ENCODE results near the gene RETN.
"Not testable (repeated sequence)": the region's sequence is repeated elsewhere in the genome, so short reads cannot be mapped to it uniquely, and the experiment has no call there.

Gene RETN

DNA sequence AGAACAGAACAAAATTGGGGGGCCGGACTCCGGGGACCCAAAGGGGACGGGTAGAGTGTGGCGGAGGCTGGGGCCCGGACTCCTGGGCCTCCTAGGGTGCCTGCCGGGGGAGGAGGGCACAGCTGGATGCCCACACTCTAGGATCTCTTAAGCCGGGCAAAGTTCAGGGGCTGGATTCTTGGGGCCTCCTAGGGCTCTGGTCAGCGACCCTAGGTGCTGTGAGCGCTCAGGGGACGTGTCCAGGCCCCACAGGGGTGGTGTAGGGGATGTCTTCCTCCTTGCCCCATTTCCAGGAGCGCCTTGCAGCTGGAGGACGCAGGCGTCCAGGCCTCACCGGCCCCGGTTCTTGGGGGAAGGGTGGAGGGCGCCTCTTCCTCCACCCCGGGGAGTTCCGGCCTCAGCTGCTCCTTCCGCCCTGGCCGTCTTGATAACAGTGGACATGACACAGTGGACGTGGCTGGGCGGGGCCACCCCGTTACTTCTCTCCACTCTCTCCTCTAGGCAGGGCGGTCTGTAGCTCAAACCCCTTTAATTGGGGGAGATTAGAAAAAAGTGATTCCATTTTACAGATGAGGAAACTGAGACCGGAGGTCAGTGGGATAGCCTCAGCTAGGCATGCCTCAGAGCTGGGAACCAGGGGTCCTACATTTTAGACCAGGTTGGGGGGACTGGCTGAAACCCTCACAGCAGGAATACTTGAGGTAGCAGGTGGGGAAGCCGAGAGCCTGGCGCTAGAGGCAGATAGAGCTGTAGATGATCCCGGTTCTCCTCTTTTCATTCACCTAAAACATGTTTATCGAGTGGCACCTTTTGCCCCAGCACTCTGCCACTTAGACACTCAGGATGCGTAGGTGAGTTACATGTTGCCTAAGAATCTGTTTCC is 31.2 kb upstream of the RETN start:
- DNase-seq (ENCODE audit: low read depth), result no peak

DNA sequence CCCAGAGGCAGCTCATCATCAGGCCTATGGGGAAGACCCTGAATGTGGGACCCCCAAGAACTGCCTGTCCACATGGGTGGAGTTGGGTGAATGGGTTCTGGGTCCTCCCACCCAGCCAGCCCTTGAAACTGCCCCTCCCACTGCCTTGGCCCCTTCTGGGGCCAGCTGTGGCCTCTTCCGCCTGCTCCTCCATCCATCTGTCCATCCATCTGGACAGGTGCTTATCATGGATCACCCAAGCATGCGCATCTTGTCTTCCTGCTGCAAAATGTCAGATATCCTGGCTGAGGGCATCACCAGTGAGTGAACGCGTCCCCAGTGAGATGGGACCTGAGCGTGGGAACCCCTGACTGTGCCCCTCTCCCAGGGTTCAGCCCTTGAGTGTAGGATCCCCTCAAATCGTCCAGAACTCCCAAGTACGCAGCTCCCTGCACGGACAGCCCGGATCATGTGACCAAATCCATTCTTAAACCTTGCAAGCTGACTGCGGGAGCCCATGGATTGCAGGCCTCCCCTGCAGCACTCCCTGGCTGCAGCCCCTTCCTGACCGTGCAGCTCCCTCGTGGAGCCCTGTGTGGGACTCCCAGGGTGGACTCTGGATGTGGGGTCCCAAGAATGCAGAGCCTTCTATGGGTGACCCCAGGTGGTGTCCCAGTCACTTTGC is 29.9 kb upstream of the RETN start:
- no peak for DNase-seq (ENCODE audit: low read depth)

DNA sequence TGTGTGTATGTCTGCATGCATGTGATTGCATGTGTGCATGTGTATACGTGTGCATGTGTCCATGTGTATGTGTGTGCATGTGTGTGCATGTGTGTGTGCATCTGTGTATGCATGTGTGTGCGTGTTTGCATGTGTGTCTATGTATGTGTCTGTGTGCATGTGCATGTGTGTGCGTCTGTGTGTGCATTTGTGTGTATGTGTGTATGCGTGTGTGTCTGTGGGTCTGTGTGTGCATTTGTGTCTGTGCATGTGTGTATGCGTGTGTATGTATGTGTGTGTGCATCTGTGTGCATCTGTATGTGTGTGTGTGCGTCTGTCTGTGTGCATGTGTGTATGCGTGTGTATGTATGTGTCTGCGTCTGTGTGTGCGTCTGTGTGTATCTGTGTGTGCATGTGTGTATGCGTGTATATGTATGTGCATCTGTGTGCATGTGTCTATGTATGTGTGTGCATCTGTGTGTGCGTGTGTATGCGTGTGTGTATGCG is 28.9 kb upstream of the RETN start:
- DNase-seq (ENCODE audit: low read depth), result no peak

DNA sequence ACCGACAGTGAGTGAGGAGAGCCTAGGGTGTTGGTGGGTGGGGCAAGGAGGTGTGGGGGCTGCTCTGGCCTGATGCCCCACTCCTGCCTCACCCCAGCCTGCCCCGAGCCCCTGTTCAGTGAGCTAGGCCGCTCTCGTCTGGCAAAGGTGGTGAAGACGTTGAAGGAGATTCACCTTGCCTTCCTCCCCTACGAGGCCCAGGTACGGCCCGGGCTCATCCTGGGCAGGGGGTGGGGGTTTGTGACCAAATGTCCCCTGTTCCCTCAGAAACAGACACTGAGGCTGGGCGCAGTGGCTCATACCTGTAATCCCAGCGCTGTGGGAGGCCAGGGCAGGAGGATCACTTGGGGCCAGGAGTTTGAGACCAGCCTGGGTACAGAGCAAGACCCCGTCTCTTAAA is 28.0 kb upstream of the RETN start:
- DNase-seq (ENCODE audit: low read depth), result no peak

DNA sequence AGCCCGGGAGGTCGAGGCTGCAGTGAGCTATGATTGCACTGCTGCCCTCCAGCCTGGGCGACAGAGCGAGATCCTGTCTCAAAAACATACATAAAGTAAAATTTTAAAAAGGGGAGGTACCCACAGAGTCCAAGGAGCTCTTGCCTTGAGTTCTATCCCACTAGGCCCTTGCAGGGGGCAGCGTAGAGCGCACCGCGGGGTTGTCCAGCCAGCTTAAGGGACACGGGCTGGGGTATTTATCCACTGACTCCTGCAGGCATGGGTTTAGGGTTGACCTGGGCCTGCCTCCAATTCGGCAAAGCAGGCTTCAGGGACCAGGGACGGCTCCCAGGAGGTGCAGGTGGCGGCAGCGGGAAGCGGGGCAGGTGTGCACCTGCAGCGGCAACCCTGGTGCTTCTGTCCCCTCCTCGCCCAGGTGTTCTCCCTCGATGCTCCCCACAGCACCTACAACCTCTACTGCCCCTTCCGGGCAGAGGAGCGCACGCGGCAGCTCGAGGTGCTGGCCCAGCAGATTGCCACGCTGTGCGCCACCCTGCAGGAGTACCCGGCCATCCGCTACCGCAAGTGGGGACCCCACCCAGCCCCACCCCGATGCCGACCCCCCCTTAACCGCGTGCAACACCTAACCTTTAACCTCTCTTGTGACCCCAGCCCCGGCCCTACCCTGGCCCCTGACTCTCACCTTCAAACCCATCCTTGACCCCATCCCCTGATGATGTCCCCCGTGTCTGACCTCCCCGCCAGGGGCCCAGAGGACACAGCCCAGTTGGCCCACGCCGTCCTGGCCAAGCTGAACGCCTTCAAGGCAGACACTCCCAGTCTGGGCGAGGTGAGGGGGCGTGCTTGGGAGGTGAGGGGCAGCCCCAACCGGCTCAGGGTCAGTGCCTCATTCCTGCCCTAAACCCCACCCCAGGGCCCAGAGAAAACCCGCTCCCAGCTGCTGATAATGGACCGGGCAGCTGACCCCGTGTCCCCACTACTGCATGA is 27.3 kb upstream of the RETN start:
- no peak for DNase-seq (ENCODE audit: low read depth)

DNA sequence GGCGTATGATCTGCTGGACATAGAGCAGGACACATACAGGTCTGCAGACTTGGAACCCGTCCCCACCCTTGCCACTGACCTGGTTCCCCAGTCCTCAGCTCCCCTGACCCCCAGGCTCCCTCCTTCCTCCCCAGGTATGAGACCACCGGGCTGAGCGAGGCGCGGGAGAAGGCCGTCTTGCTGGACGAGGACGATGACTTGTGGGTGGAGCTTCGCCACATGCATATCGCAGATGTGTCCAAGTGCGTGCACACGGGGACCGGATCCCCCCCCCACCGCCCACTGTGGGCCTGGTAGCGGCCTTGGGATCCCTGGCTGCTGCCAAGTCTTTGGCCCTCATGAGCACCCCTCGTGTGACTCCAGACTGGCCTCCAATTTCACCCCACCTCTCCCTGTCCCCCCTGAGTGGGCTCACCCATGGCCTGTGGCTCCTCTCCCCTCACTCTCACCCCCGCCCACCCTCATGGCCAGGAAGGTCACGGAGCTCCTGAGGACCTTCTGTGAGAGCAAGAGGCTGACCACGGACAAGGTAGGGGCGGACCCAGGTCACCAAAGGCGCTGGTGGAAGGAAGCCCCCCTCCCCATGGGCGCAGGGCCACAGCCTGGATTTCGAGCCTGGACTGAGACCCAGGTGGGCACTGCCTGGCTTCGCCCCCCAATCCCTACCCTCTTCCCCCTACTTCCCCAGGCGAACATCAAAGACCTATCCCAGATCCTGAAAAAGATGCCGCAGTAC is 26.4 kb upstream of the RETN start:
- no peak for DNase-seq (ENCODE audit: low read depth)

DNA sequence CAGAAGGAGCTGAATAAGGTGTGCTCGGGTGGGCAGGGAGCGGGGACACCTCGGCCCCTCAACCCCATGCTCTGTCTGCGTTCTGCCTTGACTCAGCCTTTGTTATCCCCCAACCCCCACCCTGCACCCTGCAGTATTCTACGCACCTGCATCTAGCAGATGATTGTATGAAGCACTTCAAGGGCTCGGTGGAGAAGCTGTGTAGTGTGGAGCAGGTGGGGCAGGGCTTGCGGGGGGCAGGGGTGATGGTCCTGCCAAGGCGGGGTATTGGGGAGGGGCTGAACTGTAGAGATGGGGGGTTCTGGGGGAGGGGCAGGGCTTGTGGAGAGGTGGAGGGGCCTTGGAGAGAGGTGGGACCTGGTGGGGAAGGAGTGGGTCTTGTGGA is 25.8 kb upstream of the RETN start:
- no peak for DNase-seq (ENCODE audit: low read depth)

DNA sequence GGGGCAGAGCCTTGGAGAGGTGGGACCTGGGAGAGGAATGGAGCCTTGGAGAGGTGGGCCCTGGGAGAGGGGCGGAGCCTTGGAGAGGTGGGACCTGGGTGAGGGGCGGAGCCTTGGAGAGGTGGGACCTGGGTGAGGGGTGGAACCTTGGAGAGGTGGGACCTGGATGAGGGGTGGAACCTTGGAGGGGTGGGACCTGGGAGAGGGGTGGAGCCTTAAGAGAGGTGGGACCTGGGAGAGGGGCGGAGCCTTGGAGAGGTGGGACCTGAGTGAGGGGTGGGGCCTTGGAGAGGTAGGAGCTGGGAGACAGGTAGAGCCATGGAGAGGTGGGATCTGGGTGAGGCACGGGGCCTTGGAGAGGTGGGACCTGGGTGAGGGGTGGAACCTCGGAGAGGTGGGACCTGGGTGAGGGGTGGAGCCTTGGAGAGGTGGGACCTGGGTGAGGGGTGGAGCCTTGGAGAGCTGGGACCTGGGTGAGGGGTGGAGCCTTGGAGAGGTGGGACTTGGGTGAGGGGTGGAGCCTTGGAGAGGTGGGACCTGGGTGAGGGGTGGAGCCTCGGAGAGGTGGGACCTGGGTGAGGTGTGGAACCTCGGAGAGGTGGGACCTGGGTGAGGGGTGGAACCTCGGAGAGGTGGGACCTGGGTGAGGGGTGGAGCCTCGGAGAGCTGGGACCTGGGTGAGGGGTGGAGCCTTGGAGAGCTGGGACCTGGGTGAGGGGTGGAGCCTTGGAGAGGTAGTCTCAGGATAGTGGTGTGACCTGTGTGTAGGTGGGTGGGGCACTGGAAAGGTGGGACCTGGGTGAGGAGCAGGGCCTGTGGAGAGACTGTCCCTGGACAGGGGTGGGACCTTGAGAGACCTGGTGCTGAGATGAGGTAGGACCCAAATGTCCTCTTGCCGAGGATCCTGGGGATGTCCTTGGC is 25.0 kb upstream of the RETN start:
- DNase-seq (ENCODE audit: low read depth), result not testable (repeated sequence)

DNA sequence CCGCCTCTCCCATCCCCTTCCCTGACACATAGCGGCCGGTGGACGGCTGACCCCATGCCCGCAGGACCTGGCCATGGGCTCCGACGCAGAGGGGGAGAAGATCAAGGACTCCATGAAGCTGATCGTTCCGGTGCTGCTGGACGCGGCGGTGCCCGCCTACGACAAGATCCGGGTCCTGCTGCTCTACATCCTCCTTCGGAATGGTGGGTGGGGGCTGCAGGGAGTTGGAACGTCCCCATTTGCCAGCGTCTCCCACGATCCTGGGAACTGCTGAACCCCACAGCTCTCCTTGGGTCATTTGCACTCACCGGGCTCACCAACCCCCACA is 24.3 kb upstream of the RETN start:
- no peak for DNase-seq (ENCODE audit: low read depth)

DNA sequence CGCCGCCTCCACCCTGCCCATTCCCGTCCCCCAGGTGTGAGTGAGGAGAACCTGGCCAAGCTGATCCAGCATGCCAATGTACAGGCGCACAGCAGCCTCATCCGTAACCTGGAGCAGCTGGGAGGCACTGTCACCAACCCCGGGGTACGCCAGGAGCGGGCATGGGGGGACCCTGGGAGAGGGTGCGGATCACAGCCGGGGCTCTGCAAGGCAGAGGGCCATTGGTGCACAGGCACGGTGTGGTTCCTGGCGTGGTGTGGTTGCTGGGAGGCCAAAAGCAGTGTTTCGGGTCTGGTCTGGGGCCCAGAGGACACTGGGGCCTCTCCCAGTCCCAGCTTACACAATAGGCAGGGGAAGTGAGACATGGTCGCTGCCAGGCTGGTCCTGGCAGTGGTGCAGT is 23.7 kb upstream of the RETN start:
- no peak for DNase-seq (ENCODE audit: low read depth)

DNA sequence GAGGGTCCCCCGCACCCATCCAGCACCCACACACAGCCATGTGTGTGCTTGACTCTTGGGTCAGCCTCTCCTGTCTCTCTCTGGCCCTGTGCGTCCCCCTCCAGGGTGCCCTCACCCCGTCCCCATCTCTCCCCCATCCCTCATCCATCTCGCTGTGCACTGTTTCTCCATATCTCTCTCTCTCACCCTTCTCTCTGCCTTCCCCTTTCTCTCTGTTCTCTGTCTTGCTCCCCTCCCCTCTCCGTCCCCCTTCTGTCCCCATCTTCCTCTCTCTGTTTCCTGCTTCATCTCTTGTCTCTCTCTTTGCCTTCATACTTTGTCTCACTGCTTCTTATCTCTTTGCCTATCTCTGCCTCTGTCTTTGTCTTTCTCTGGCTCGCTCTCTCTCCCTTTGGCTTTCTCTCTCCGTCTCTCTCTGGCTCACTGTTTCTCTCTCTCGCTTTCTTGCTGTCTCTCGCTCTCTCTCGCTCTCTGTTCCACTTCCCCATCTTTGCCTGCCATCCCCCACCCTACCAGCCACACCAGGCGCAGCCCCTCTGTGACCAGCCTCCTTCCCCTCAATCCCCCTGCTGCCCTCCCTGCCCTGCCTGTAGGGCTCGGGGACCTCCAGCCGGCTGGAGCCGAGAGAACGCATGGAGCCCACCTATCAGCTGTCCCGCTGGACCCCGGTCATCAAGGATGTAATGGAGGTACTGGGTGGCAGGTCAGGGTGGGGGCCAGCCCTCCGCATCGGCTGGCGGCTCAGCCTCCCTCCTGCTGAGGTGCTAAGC is 23.0 kb upstream of the RETN start:
- DNase-seq (ENCODE audit: low read depth), result no peak

DNA sequence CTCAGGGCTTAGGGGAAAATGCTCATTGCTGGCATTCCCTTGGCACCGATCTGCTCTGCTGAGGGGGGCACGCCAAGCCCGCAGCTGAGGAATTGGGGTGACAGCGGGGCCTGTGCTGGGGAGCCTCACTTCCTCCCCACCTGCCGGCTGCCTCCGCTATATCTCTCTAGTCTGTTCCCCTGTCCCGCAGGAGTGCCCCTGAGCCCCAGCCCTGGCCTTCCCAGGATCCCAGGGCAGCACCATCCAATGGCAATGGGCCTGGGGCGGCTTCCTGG is 22.5 kb upstream of the RETN start:
- DNase-seq (ENCODE audit: low read depth), result no peak

DNA sequence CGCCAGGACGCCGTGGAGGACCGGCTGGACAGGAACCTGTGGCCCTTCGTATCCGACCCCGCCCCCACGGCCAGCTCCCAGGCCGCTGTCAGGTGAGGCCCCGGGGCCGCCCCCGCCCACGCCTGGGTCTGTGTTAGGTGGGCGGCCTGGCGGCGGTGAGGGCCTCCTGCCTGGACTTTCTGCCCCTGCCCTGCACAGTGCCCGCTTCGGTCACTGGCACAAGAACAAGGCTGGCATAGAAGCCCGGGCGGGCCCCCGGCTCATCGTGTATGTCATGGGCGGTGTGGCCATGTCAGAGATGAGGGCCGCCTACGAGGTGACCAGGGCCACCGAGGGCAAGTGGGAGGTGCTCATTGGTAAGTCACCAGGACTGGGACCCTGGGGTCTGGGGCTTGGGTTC is 21.7 kb upstream of the RETN start:
- no peak for DNase-seq (ENCODE audit: low read depth)

DNA sequence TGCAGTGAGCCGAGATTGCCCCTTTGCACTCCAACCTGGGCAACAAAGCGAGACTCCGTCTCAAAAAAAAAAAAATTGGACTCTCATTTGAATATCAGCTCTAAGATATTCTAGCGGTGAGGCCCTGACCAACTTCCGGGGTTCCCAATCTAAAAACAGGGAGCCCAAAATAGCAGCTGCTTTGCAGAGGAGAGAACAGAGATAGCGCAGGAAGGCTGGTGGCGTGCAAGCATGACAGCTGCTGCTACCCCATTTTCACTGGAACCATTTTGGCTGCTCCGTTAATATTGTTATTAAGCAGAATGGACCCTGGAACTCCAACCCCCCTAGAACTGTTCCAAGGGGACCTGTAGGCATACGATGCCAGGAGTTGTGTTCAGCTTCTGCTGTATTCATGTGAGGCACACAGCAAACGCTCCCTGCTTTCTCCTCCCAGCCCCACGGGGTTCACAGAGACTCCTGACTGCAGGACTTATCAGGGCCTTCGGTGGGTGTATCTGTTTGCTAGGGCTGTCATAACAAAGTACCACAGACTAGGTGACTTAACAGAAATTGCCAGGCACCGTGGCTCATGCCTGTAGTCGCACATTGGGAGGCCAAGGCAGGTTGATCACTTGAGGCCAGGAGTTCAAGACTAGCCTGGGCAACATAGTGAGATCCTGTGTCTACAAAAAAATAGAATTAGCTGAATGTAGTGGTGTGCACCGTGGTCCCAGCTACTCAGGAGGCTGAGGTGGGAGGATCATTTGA is 20.4 kb upstream of the RETN start:
- DNase-seq (ENCODE audit: low read depth), result no peak

DNA sequence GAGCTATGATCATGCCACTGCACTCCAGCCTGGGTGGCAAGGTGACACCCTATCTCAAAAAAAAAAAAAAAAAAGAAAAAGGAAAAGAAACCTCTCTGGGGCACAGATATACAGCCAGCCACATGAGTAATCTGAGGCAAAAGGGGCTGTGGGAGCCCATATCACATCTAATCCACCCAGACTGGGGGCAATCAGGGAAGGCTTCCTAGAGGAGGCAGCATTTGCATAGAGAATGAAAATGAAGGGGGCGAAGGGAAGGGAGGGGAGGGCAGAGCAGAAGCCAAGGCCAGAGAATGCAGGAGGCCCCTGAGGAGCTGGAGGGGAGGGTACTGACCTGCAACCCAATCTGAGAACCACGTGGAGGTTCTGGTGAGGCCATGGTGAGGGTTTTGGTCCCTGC is 18.7 kb upstream of the RETN start:
- DNase-seq (ENCODE audit: low read depth), result no peak

DNA sequence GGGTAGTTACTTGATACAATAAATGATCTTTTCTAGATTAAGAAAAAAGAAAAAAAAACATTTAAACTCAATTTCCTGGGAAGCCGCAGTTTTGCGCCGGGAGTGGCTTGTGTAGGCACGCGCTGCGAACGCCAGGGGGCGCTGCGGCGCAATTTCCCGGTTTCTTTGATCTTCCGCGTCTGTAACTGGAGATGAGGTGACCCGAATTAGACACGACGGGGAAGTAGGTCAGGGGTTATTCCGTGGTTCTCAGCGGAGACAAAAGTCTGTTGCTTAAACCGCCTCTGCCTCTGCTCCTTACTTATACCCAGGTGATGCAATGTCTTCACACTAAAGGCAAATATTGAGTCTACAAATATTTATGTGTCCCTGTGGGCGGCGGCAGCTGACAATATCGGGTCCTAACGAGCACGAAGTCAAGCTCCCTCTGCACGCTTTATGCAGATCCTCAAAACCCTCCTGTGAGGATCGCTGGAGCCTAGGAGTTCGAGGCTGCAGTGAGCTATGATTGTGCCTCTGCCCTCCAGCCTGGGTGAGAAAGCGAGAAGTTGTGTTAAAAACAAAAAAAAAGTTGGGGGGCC is 16.7 kb upstream of the RETN start:
- DNase-seq (ENCODE audit: low read depth), result peak; percentile 83

DNA sequence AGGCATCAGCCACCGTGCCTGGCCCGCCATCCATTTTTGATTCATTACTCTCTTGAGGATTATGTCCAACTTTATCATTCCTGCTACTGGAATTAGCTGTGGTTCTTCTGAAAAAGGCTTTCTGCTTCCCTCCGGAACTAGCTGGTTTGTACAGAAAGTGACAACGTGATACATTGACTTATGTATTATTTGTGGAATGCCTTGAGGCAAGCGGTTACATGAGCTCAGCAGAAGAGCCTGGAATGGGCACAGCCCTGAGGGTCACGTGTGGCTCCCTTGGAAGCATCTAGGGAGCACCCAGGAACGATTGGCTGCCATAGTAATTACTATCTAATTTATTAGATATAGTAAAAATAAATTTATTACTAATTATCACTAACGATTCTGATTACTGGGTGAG is 14.4 kb upstream of the RETN start:
- DNase-seq (ENCODE audit: low read depth), result no peak

DNA sequence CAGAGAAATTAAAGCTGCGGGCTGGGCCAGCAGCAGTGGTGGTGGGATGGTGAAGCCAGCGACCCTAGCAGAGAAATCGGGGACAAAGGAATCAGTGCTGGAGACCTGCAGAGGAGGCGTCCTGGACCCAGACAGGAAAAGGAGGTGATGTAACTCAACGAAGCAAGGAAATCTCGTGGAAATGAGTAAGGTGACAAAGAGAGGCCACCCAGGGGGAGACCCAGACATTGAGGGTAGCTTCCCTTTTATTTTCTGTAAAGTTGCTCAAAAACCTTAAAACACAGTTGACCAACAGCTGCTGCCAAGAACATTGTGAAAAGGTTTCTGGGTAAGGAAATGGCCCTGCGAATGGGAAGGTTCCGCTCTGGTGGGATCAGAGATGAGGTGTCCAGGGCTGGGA is 13.3 kb upstream of the RETN start:
- no peak for DNase-seq (ENCODE audit: low read depth)

DNA sequence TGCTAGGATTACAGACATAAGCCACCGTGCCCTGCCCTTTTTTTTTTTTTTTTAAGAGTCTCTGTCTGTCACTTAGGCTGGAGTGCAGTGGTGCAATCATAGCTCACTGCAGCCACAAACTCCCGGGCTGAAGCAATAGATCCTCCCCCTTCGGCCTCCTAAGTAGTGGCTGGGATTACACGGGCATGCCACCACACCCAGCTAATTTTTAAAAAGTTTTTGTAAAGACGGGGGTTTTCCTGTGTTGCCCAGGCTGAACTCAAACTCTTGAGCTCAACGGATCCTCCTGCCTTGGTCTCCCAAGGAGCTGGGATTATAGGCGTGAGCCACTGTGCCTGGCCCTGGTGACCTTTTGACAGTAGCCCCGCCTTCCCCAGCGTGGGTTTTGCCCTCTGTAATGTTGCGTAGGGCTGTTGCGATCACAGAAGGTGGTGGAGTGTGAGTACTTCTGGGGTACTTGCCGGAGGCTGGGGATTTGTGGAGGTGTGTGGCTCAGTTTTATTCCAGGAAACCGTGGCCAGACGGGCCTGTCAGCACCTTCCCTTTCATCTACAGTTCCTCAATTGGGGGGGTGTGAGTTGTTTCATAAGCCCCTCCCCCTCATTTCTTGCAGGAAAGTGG is 11.6 kb upstream of the RETN start:
- no peak for DNase-seq (ENCODE audit: low read depth)
